ENCODE data around the gene WDR18.

DNA sequence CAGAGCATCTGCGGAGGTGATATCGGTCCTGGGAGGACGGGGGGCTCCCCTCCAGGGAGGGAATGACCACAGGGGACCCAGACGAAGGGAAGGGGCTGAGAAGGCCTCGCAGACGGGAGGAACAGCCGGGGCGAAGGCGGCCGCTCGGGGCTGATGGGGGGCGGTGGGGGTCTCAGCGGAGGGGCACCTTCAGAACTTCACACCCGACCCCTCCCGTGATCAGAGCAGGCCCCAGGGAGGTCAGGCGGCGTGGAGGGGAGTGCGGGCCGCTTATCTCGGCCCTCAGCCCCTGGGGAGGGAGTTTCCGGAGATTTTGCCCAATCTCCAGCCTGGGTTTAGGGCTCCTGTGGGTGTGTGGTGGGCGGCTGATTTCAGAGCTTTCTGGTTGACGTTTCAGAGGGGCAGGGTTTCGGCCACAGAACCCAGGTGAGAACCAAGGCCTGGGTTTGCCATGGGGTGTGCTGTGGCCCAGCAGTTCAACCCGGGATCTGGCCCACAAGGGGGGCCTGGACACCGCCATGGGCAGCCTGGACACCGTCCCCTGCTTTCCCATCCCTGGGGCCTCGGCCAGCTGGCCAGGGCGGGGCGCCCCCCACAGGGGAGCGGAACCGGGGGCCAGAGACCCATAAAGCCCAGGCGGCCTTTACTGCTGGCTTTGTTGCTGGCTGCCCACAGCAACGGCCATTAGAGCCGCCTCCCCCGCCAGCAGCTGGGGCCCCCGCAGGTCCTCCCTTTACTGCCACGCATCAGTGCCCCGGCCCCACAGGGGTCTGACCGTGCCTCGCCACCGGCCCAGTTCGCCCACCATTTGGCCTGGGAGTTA, 29.3 kb upstream of the WDR18 start:
- TF ChIP-seq POLR2A (IDR thresholded peaks at IDR 0.05; ENCODE audit: low read depth, low read length) (no peak), POLR2AphosphoS5 (IDR thresholded peaks at IDR 0.05; ENCODE audit: low read depth, low read length) (no peak), TAF1 (IDR thresholded peaks at IDR 0.05; ENCODE audit: low read depth, low read length) (no peak)
